ENCODE results near the gene LEF1. TPM values are rescaled to one million over a fixed set of nuclear protein-coding genes. Genes with fewer than 3 reads are reported as not detected.

LEF1 gene
- polyA plus RNA-seq, 1 donor, result 6.7 TPM

GRCh38 chr4:107999932-108000539 is 168.7 kb downstream of the LEF1 start:
- DNase-seq (ENCODE audit: low read depth), result no peak

GRCh38 chr4:107997794-107998193 is 170.9 kb downstream of the LEF1 start:
- no peak for DNase-seq (ENCODE audit: low read depth)

Other genes with a start within 250 kb of the LEF1 start
- gene CYP2U1, start 237.4 kb downstream of the LEF1 start, polyA plus RNA-seq (ENCODE audit: insufficient read length), result 4.7 TPM
- gene HADH, start 179.0 kb downstream of the LEF1 start, polyA plus RNA-seq (ENCODE audit: insufficient read length), result 103 TPM

Data from forelimb muscle (tissue), 1 donor.